Sigmoid colon (tissue), 4 donors: ENCODE measurements around the gene MST1.

ENCODE experiments used
- POLR2A ChIP-seq, 2 donors: fragments of 450-650 bp; IDR thresholded peaks; one replicate each; pipeline ENCODE4 v1.6.1; 2016; ENCODE audit warnings: antibody characterized with exemption in 2 of 2, mild to moderate bottlenecking in 2 of 2, moderate library complexity in 2 of 2
- POLR2AphosphoS5 ChIP-seq, 4 donors: sonication (generic); formaldehyde crosslinking; IDR thresholded peaks; one replicate each; pipeline ENCODE4 v1.6.1; 2017; ENCODE audit warnings: antibody characterized with exemption in 4 of 4
- TF ChIP-seq, protein P1 (sequence below), 4 experiments: fragments of 450-650 bp in 3 of 4; fragments of 200-600 bp in 1 of 4; IDR thresholded peaks; one replicate each; pipeline ENCODE4 v1.5.1; 2016 to 2019; ENCODE audit warnings: antibody characterized with exemption in 4 of 4, mild to moderate bottlenecking in 3 of 4, moderate library complexity in 2 of 4

GRCh38 chr3:49647741-49648140 lies 41.5 kb downstream of the MST1 start:
- no peak for TF ChIP-seq POLR2A (IDR thresholded peaks at IDR 0.05)
- TF ChIP-seq, protein P1, sequence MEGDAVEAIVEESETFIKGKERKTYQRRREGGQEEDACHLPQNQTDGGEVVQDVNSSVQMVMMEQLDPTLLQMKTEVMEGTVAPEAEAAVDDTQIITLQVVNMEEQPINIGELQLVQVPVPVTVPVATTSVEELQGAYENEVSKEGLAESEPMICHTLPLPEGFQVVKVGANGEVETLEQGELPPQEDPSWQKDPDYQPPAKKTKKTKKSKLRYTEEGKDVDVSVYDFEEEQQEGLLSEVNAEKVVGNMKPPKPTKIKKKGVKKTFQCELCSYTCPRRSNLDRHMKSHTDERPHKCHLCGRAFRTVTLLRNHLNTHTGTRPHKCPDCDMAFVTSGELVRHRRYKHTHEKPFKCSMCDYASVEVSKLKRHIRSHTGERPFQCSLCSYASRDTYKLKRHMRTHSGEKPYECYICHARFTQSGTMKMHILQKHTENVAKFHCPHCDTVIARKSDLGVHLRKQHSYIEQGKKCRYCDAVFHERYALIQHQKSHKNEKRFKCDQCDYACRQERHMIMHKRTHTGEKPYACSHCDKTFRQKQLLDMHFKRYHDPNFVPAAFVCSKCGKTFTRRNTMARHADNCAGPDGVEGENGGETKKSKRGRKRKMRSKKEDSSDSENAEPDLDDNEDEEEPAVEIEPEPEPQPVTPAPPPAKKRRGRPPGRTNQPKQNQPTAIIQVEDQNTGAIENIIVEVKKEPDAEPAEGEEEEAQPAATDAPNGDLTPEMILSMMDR (IDR thresholded peaks at IDR 0.05) = no peak
- no peak for TF ChIP-seq POLR2AphosphoS5 (IDR thresholded peaks at IDR 0.05)
